Activated CD4-positive, alpha-beta T cell treated with anti-CD3 and anti-CD28 coated beads for 1 hour (primary cell): ENCODE results near the gene ORC3.
"Not testable (repeated sequence)": the region's sequence is repeated elsewhere in the genome, so short reads cannot be mapped to it uniquely, and the experiment has no call there.

Experiments used
- DNase-seq: peaks from one replicate; pipeline ENCODE4 v3.0.0-alpha.2; 2020

Gene ORC3

DNA sequence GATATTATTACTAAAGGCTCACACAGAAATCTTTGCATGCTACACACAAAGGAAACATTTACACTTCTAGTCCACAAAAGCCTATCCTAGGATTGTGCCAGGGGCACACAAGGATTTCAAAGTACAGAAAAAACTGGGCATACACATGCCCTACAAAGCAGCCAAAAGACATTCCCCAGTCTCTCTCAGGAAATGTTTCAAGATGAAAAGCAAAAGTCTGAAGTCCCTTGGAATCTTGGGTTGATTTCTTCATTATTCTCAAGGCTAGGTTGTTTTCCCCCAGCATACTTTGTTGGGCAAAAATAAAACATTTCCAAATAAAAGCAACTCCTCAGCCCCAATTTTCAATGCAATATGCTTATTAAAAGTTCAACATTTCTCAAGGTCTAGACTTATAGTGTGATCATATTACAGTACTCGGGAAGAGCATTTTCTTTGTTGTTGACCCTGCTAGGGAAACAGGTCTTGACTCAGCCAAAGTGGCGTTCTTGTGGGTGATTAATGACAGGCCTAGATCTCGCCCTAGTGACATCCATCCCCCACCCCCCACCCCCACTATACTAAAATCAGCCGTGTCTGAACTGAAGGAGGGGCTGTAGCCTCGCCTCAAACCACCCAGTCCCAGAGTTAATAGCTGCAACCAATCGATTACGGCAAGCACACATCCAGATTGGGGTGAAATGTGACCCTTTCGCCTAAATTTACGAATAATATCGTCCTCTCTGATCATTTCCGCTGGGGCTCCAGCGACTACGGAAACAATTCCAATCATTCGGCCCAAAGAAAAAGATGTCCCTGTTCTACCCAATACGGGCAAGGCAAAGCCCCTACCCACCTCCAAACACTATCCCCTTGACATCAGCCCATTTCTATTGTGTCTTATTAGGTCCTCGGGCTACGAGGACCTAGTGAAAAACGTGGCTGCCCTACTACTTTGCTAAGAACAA lies 110.7 kb downstream of the ORC3 start:
- peak; percentile 13 for DNase-seq

GRCh38 chr6:87701344-87701675 lies 111.4 kb downstream of the ORC3 start:
- no peak for DNase-seq

GRCh38 chr6:87701676-87702588 lies 112.0 kb downstream of the ORC3 start, which contains the start of gene AKIRIN2:
Gene AKIRIN2, minus strand, starts transcription at chr6:87702233. Its CDS starts 549 bp downstream, at chr6:87701684.
- DNase-seq: peak; percentile 95

DNA sequence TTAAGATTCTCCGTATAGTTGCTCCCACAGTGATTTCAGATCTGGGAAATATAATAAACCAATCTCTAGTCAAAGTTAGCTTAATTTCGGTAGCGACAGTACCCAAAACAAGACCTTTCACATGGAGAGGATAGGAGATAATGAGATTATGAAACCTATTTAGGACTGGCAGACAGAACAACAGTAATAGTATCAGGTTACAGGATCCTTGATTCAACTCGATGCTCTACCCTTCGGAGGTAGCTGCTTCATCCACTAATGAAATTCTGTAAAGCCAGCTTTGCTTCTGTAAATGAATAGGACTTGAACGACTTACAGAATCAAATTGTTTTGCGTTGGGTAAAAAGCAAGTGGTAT lies 112.6 kb downstream of the ORC3 start:
- no peak for DNase-seq

GRCh38 chr6:87703039-87703438 lies 113.1 kb downstream of the ORC3 start:
- not testable (repeated sequence) for DNase-seq

DNA sequence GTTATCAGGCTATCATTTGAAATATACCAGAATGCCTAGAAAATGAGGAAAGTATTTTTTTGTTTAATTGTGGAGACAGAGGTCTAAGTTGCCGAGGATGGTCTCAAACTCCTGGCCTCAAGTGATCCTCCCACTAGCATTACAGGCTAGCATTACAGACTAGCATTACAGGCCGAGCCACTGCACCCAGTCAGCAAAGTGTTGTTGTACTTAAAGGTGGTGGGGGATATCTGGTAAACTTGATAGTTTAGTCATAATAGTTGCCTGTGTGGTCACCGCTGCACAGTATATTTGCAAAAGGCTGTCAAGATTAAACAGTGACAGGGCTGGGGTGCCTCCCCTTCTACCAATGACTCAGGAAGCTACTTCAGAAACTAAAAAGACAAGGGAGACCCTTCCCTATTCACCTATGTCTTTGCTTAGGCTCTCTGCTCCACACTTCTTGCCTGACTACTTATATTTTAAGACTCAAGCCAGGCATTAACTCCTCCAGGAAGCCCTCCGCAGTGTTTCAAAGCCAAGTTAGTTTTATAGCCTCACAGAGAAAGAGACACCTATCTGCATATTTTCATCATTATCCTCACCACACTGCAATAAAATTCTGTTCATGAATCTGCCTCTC lies 115.2 kb downstream of the ORC3 start:
- no peak for DNase-seq

GRCh38 chr6:87706187-87706966 lies 116.4 kb downstream of the ORC3 start:
- no peak for DNase-seq

DNA sequence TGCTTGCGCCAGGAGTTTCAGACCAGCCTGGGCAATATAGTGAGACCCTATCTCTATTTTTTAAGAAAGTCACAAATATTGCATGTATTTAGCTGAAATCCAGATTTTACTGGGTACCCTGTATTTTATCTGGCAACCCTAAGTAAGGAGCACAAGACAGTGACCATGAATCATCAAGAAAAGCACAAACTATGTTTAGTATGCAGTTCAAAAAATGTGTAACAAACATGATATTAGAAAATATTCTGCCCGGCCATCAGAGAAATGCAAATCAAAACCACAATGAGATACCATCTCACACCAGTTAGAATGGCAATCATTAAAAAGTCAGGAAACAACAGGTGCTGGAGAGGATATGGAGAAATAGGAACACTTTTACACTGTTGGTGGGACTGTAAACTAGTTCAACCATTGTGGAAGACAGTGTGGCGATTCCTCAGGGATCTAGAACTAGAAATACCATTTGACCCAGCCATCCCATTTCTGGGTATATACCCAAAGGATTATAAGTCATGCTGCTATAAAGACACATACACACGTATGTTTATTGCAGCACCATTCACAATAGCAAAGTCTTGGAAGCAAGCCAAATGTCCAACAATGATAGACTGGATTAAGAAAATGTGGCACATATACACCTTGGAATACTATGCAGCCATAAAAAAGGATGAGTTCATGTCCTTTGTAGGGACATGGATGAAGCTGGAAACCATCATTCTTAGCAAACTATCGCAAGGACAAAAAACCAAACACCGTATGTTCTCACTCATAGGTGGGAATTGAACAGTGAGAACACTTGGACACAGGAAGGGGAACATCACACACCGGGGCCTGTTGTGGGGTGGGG lies 118.9 kb downstream of the ORC3 start:
- DNase-seq: not testable (repeated sequence)

GRCh38 chr6:87710090-87710489 lies 120.2 kb downstream of the ORC3 start:
- no peak for DNase-seq

GRCh38 chr6:87712713-87713112 lies 122.8 kb downstream of the ORC3 start:
- not testable (repeated sequence) for DNase-seq

GRCh38 chr6:87714093-87714842 lies 124.3 kb downstream of the ORC3 start:
- no peak for DNase-seq
